ENCODE data around the gene SLC24A4.

The SLC24A4 gene

DNA sequence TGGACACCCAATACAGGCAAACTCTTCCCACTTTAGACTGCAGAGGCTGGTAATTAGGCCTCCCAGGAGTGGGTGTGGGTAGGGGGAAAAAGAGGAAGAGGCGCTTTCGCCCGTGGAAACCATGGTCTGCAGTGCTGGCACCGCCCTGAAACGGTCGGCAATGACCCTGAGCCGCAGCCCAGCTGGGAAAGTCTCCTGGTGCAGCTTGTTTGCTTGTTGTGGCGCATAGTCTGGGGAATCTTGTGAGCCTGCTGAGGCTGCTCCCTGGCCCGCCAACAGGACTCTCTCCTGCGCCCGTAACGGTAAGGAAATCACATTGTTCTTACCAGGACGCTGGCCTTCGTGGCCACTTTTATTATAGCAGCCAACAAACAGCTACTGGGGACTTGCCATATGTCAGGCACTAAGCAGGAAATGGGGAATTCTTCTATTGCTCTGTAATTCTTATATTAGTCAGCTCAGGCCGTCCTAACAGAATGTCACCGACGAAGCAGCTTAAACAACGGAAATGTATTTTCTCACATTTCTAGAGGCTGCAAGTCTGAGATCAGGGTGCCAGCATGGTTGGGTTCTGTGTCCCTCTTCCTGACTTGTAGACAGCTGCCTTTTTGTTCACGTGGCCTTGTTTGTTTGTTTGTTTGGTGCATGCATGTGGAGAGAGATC is 138.1 kb downstream of the SLC24A4 start:
- no peak for DNase-seq

DNA sequence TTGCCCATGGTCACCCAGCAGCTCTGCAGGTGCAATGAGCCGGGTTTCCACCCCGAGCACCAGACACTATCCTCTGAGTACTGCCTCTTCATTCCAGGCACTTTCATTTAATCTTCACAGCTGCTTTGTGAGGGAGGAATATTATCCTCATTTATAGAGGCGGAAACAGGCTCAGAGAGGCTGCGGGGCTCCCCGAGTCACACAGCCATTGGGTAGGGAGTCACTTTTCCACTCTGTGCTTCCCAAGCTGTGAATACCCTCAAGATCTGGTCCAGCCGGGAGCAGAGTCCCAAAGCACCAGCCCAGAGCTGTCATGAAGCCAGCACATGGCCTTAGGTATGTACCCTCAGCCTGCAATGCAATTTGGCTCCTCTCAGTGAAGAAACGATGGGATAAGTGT is 138.9 kb downstream of the SLC24A4 start:
- no peak for DNase-seq

DNA sequence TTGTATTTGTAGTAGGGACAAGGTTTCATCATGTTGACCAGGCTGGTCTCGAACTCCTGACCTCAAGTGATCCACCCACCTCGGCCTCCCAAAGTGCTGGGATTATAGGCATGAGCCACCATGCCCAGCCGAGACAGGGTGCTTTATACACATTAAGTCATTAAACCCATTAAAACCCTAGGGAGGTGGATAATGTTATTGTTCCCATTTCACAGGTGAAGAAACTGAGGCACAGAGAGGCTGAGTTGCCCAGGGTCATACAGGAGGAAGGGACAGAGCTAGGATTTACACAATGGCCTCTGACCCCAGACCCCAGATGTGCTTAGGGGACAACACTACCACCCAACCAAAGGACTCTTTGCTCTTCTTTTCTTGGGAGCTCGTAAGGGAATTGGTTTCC is 139.6 kb downstream of the SLC24A4 start:
- DNase-seq, result no peak

DNA sequence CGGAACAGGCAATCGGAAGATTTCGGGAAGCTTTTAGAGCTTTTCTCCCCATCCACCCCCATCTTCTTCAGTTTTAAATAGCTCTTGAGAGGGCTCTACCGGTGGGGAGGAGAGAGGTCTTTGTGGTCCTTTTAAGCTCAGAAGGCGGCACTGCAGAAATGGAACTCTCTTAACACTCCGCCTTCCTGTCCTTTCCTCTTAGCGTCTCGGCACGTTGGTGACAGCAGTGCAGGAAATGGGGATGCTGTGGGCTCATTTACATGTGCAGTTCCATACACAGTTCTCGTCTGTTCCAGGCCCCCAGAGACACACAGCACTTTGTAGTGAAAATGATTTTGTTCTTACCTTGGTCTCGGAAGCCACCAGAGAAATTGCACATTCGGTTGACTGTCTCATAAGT is 140.2 kb downstream of the SLC24A4 start:
- DNase-seq, result peak; percentile 15

DNA sequence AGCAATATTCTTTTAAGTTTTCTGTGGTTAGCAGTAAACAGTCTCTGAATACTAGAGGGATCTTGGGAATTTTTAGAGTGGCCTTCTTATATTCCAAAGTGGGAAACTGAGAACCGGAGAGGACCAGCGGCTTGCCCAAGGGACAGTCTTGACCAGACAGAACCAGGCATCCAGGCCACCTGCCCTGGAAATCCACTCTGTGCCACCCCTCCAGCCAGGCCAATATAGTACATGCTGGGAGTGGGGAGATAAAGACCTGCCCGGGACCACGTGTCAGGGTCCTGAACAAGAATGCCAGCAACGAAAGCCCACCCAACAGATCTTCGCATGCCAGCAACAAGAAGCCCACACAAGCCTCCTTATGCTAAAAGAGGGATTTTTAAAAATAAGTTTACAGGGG is 141.2 kb downstream of the SLC24A4 start:
- DNase-seq, result no peak

DNA sequence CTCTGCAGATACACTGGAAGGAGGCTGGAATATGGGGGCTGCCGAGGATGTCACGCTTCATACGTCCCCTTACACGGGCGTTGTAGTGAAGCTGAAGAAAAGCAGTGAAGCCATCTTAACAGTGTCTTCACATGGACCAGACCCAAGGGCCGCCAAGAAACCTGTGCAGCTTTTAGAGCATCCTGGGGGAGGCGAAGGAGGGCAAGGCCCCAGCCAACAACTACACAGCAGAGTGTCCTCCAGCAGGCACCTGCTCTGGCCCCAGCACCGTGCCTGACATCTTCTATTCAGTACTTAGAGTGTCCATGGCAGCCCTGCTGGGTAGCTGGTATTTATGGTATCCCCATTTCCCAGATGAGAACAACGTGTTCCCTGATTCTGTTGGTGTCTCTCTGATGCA is 141.8 kb downstream of the SLC24A4 start:
- DNase-seq, result no peak

DNA sequence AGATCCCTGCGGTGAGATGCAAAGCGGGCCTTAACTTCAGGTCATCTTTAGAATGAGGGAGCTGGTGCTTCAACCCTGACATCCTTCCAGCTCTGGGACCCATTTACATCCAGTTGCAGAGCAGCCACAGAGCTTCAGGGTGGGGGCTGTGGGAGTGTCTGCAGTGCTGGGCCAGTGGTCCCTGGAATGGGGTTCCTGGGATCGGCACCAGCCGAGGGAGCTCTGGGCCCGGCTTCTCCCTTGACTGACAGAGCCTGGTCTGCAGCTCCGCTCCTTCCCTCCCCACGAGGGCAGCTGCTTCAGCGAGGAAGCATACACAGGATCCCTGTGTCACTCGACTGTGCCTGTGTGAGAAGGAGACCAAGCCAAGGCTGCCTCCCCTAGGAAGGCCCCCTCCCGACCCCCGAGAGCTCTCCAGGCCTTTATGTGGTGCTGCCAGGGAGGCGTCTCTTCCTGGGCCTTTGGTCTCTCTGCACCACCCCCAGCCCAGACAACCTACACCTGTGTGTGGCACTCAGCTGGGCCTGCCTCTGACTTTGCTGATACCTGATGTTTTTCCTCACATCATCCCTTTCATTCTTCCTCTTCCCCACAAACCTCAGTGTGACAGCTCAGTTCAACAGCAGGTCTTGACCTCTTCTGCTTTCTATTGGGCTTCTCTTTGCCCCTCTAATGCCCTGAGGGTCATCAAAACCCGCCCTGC is 142.5 kb downstream of the SLC24A4 start:
- DNase-seq, result no peak

- DNase-seq, result no peak
These were observed 143.1 kb downstream of the SLC24A4 start for GRCh38 chr14:92466059-92466458.

GRCh38 chr14:92469515-92469914 is 146.6 kb downstream of the SLC24A4 start:
- no peak for DNase-seq

DNA sequence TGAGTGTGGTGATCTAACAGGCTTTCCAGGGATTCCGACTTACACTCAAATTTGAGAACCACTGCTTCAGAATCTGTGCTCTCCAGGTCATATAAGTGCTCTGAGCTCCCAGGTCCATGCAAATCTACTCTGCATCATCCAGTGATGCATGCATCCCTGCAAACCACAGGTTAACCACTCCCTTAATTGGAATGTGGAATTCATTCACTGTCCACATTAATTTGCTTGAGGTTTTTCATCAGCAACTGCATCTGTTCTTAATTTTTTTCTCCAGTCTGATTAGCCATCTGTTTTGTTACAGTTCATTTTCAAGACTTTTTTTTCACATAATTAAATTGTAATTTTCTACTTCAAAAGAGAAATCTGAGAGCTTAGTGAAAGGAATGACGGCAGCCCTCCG is 147.2 kb downstream of the SLC24A4 start:
- DNase-seq, result no peak

DNA sequence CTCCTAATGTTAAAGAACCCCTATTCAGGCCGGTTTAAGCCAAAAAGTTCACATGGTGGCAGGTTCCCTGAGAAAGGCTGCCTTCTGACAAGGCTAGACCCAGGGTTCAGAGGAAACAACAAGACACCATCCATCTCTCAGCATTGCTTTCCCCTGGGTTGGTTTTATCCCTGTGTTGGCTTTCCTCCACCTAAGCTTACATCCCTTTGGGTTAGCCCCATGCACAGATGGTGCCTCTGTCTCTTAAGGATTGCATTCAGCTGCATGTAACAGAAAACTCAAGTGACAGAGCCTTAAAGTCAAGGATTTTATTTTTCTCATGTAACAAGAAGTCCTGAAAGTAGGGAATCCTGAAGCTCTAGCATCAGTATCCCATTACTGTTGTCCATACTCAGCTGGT is 147.8 kb downstream of the SLC24A4 start:
- no peak for DNase-seq

DNA sequence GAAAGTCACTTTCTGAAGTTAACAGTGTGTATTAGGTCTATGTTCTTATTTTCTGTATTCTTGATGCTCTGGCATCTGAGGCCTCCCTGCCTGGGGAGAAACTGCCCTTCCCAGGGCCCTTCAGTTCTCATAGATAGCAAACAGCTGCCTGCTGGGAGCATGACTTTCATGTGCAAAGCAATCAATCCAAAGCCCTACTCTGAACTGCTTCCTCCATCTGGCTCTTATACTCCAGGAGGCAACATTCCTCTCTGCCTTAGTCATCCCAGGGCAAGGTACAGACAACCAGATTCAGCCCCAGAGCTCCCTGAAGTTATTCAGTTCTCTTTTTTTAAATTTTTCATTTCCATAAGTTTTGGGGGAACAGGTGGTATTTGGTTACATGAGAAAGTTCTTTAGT is 149.0 kb downstream of the SLC24A4 start:
- no peak for DNase-seq

DNA sequence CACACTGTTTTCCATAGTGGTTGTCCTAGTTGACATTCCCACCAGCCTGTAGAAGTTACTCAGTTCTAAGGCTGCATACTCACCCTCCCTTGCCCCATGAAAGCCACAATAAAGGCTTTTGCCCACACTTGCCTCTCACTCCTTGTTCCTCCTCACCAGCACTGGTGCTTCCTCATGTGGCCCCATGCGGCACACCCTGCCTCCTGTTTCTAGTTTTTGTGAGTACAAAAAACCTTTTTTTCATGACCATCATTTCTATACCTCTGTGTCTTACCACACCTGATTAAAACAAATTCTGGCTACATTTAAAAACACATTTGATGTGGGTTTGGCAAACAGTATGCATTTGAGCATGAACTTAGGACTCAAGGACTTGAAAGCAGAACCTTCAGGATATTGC is 149.9 kb downstream of the SLC24A4 start:
- DNase-seq, result no peak

GRCh38 chr14:92473261-92473968 is 150.4 kb downstream of the SLC24A4 start:
- no peak for DNase-seq

GRCh38 chr14:92473969-92474535 is 151.1 kb downstream of the SLC24A4 start:
- DNase-seq, result no peak

GRCh38 chr14:92475037-92475436 is 152.1 kb downstream of the SLC24A4 start:
- no peak for DNase-seq

- DNase-seq, result no peak
These were observed 152.7 kb downstream of the SLC24A4 start for GRCh38 chr14:92475451-92476187.

DNA sequence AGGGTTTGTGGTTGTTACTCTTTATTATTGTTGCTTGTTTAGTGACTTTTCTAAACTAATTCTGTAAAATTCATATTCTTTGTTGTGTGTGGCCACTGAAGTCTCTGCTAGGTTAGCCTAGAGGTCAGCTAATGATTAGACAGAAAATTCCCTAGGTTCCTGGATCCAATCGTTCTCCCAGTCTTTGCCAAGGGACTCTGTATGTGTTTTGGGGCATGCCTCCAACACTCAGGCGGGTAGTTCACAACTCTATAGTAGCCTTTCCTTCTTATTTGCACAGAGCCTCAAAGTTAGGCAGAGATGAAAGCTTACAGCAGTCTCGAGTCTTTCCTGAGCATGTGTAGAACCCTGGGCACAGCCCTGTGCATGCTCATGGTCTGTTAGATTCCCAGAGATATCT is 157.9 kb downstream of the SLC24A4 start:
- DNase-seq, result no peak

GRCh38 chr14:92481386-92481785 is 158.4 kb downstream of the SLC24A4 start:
- no peak for DNase-seq

DNA sequence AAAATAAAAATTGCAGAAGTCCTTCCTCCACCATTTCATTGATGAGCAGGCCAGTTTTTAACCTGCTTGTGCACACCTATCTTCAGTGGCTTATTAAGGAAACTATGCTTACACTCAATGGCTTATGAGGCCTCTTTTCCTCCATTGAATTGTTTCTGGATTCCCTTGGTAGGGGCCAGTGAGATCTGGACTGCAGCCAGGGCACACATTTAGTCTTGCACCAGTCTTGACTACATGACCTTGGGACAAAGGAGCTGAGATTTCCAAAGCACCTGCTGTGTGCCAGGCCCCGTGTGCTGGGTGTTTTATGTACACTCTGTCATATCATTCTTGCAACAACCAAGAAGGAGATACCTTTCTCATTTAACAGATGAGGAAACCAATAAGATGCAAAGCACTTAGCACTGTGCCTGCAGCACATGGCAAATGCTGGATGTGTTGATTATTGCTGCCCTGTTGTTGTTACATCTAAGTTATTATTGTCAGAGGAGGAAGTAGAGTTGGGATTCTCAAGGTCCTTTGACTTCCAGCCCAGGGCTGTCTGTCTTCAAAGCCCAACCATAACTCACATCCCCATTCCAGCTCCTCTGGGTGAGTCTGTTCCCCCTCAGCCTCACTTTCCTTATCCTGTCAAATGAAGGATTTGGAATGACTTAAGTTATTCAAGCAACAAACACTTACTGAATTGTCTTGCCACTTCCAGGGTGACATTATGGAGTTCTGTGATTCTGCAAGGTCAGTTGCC is 159.0 kb downstream of the SLC24A4 start:
- no peak for DNase-seq

- no peak for DNase-seq
These were observed 159.8 kb downstream of the SLC24A4 start for GRCh38 chr14:92482621-92483319.
